ENCODE results near the gene CS.

DNA sequence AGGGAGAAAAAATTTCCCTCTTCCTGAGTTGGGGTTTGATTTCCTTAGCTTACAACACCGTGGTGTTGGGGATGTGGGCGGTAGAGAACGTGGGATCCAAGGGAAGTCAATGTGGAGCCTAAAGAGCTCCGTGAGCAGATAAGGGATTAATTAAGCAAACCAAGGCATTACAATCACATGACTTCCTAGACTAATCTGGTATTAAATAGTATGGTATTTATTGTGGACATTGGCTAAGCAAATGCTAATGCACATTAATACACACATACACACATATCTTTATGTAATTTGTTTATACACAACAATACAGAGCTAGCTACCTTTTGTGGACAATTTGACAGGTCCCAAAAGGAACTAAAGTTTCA lies 77.6 kb downstream of the CS start:
- TF ChIP-seq, protein P1, sequence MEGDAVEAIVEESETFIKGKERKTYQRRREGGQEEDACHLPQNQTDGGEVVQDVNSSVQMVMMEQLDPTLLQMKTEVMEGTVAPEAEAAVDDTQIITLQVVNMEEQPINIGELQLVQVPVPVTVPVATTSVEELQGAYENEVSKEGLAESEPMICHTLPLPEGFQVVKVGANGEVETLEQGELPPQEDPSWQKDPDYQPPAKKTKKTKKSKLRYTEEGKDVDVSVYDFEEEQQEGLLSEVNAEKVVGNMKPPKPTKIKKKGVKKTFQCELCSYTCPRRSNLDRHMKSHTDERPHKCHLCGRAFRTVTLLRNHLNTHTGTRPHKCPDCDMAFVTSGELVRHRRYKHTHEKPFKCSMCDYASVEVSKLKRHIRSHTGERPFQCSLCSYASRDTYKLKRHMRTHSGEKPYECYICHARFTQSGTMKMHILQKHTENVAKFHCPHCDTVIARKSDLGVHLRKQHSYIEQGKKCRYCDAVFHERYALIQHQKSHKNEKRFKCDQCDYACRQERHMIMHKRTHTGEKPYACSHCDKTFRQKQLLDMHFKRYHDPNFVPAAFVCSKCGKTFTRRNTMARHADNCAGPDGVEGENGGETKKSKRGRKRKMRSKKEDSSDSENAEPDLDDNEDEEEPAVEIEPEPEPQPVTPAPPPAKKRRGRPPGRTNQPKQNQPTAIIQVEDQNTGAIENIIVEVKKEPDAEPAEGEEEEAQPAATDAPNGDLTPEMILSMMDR (IDR thresholded peaks at IDR 0.05; ENCODE audit: low read depth, low read length) = no peak
- no peak for TF ChIP-seq EZH2phosphoT487 (IDR thresholded peaks at IDR 0.05; ENCODE audit: low read depth)

Data from OCI-LY3 (cell line).